ENCODE measurements around the gene EPHB1. TPM values are rescaled to one million over a fixed set of nuclear protein-coding genes. Genes with fewer than 3 reads are reported as not detected.
A peak's percentile ranks its signal among the peaks of the same experiment; 100 is the strongest.
"Not testable (repeated sequence)": the region's sequence is repeated elsewhere in the genome, so short reads cannot be mapped to it uniquely, and the experiment has no call there.

The EPHB1 gene
- total RNA-seq, 1 donor from 2014 or later, result 0.40 TPM

DNA sequence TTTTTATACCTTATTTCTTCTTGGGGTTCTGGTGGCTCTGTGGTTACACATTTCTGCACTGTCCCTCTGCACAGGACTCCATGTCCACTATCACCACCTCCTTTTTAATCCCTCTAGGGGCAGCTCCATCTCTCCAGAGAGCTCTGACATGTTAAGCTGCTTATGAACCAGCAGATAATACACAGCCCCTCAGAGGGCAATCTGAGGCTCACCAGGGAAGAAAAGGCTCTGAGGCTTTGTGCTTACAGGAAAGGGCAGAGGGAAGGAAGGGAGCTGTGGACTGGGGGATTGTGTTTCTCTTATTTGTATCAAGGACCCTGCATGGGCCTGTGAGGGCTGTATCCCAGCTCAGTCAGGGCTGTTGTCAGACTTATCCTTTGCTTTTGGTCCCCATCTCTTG is 164.5 kb downstream of the EPHB1 start:
- no peak for ATAC-seq

- no peak for ATAC-seq
Measured at GRCh38 chr3:134964226-134964625, 169.2 kb downstream of the EPHB1 start.

DNA sequence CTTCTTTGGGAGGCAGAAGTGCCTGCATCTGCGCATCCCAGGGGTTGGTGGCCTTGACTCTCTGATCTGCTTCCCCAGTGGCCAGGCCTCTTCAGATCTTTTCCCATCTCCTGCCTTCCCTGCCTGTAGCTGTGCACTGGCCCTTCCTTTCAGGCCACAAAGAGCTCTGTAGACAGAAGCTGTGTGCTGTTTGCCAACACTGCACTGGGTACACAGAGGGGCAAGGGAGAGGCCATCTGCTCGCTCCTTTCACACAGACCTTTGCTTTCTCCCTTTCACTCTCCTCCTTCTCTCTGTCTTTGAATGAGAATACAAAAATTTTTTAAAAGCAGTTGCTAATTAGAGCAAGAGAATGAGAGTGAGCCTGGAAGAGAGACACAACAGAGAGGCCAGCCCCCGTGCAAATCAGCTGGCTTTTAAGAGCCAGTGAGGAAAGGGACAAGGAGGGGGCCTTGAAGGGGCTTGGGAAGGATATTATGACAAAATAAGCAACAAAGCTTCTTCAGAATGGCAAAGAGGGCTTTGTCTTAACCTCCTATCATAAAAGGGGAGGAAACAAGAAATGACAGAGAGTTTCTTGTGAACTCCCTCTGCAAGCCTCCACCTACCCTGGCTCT is 170.9 kb downstream of the EPHB1 start:
- ATAC-seq, result no peak

DNA sequence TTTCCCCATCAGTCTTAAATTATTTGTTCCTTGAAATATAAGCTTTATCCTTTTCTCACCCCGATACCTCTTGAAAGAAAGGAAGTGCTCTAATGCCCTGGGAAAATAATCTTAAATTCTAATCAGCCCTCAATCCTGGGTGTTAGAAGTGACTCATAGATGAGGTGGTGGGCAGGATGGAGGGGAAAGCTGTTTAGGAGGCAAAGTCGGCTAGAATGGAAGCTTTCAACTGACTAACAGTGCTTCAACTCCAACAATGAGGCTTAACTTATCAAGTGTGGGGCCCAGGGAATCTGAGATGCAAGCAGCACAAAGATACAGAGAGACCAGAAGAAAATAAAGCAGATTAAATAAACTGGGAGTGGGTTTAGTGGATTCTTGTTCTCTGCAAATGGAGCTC is 175.8 kb downstream of the EPHB1 start:
- no peak for ATAC-seq

- ATAC-seq, result no peak
Measured at GRCh38 chr3:134971306-134971705, 176.2 kb downstream of the EPHB1 start.

GRCh38 chr3:134971907-134972306 is 176.8 kb downstream of the EPHB1 start:
- not testable (repeated sequence) for ATAC-seq

DNA sequence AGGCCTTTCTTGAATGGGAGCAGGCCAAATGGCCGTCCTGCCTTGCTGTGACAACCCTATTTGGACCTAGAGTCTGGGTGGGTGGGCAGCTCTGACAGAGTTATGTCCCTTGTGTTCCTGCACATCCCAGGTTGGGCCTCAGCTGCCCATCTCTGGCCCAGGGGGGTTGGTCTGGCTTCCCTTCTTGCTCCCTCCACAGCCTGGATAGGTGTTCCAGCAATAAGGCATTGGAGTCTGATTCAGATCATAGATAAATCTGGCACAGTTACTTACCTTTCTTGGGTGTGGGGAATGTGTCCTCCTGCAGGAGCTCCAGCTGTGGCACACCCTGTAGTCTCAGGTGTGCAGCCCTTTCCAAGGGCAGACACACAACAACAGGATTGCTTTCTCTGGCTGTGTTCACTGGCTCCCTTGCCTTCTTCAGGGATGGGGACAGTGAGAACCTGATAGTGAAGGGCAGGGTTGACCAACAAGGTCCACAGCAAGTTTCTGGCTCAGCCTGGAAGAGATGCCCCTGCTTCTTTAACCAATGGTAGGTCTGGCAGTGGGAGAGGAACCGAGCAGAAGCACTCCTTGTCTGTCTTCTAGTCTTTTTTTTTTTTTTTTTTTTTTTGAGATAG is 177.9 kb downstream of the EPHB1 start:
- ATAC-seq, result no peak

- ATAC-seq, result peak; percentile 89
Measured at GRCh38 chr3:134974624-134975023, 179.6 kb downstream of the EPHB1 start.

- ATAC-seq, result no peak
Measured at GRCh38 chr3:134976948-134977347, 181.9 kb downstream of the EPHB1 start.

DNA sequence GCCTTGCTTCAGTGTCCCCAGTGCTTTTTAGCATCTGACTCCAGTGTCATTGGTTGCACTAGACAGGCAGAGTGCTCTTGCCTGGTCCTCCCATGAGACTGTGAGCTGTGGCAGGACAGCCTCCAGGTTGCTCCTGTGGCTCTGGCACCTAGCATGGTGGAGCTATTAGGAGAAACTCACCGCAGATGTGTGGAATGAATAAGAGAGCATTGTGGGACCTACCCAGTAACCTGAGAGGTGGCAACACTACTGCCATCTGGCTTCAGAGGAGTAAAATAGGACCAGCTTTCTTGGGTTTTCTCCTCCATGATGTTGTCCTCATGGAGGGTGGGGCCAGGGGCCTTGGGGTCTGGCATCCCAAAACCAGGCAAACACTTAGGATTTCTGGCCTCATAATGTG is 183.6 kb downstream of the EPHB1 start:
- ATAC-seq, result no peak

DNA sequence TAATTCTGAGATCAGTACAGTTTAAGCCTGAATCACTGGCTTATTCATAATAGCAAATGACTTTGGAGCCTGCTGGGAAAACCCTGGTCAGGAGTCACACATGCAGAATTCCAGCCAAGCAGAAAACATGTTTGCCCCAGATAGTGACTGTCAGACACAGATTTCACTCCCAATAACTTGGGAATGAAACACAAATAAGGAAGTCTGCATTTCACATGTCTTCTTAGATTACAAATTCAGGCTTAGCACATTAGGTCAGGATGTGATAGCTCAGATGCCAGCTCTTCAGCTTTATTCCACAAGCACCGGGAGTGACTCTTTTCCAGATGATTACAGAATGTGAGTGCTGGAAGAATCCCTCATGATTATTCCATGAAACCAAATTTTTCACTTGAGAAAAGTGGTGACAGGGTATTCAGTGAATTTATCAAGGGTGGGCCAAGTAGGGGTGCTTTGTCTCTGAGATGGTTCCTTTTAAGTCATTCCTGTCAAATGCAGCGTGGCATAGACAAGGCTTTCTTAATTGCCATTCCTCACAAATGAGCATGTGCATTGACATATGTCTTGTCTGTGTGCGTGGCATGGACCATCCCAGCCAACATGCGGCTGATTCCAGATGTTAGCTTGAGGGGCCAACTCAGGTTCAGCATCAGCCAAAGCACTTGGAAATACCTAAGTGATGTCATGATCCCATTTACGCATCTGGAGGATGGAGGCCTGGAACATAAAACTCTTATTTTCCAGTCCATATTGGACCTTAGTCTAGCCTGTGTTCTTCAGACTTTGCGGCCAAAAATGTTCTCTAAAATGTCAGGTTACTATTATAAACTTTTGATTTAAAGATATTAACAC is 191.0 kb downstream of the EPHB1 start:
- no peak for ATAC-seq

GRCh38 chr3:134988666-134989065 is 193.6 kb downstream of the EPHB1 start:
- no peak for ATAC-seq

DNA sequence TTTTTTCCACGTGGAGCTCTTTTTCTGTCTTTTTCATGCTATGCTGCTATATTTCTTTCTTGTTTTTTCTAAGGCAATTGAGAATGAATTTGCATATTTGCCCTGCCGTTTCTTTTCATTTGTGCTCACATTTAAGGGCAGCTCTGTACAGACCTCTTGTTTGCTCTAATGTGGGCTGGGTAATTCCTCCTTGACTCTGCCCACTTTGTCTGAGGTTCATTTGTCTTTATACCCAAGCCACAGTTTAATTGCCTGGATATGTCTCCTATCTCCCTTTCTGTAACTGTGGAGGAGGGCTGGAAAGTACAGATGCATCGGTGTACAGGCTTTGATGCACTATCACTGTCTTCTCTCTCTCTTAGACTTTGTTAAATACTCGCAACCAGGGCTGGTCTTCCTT is 195.9 kb downstream of the EPHB1 start:
- no peak for ATAC-seq

DNA sequence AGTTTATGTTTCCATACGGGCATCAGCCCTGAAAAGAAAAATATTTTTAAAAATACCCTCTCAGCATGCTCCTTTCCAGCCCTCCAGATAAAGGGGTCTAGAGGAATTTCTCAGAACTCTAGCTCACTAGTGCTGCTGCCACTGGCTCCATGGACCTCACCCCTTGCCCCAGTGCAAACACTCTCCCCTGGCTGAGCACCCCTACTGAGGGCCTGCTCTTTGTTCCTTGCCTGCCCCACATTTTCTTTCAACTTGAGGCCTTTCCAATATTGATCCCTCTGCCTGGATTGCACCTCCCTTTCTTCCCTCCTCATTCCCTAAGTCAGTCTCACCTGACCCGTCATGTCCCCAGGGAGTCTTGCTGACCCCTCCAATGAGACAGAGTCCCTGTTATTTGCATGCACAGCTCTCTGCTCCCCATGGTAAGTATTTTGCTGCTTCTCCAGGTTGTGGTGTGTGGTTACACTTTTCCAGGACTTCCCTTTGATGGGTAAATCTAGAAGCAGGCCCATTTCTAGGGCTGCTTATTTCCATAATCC is 196.5 kb downstream of the EPHB1 start:
- no peak for ATAC-seq

DNA sequence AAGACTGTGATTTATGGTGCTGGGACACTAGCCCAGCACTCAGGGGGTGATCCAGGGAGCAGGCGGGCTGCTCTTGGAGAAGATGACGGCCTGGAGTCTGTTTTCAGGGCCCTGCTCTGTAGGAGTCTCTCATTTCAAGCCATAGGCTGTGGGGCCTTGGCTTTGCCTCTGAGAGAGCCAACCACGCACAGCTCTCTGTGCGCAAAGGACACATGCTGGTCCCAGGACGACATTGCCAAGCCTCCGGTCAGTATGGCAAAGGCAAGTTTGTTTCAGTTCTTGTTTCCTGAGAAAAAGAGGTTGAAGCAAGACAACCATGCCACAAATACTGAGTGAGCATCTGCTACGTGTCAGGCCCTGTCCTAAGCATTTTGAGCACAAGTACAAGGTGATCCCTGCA is 197.1 kb downstream of the EPHB1 start:
- no peak for ATAC-seq

DNA sequence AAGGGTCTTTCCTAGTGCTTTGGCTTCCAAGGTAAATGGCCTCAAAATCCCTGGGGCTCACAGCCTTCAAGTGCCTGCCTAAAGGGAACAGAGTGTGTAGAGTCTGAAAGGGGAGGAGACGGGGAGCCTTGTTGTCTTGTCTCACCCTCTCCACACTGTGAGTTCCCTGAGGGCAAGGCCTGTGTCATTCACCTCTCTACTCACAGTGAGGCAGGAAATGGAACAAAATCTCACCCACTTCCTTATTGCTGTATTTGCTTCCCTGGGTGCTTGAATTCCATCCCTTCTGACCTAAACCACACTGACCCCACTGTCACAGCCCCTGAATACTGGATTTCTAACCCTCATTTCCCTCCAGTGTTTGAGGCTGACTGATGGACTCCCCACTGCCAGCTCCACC is 197.5 kb downstream of the EPHB1 start:
- ATAC-seq, result no peak

- ATAC-seq, result no peak
Measured at GRCh38 chr3:134993011-134993410, 198.0 kb downstream of the EPHB1 start.

DNA sequence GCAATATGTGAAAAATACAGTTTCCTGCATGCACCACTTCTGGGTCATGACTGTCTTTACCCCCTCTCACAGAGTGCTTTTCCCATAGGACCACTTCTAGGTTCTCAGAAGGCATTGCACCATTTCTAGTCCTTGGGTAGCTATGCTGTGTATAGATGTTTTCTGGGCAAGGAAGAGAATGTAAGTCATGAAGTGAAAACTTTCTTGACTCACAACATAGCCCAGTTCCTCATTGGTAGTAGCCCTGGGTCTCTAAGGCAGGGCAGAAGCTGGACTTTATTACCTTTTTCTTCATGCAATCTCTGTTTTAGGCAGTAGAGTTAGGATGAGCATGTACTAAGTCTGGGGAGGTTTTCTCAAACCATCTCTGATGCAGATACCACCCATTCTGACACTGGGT is 203.1 kb downstream of the EPHB1 start:
- no peak for ATAC-seq

GRCh38 chr3:134998855-134999254 is 203.8 kb downstream of the EPHB1 start:
- no peak for ATAC-seq

- peak; percentile 66 for ATAC-seq
Measured at GRCh38 chr3:135000465-135000864, 205.4 kb downstream of the EPHB1 start.

GRCh38 chr3:135005616-135006015 is 210.6 kb downstream of the EPHB1 start:
- not testable (repeated sequence) for ATAC-seq

- ATAC-seq, result no peak
Measured at GRCh38 chr3:135007607-135008006, 212.5 kb downstream of the EPHB1 start.

GRCh38 chr3:135008326-135008725 is 213.3 kb downstream of the EPHB1 start:
- ATAC-seq, result no peak

DNA sequence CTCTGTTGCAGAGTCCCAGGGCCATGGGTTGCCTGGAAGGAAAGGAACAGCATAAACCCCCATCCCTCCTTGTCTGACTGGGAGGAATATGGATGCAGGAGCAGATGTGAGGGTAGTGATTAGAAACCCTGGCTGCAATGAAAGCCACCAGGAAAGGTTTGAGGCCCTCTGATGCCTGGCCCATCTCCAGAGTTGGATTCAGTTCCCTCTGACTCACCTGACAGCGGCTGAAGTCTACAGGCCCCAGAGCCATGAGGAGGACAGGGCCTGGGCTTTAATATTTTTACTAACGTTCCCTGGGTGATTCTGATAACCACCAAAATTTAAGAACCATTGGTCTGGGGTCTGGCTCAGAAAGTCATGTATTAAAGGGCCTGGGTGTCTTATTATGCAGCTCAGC is 214.0 kb downstream of the EPHB1 start:
- ATAC-seq, result no peak

All from esophagus mucosa (tissue), 1 donor.